ENCODE measurements around the gene HPSE2. TPM values are rescaled to one million over a fixed set of nuclear protein-coding genes. Genes with fewer than 3 reads are reported as not detected.

Gene HPSE2
- total RNA-seq, 1 experiment from 2014 or later: 0.03 TPM

GRCh38 chr10:98628206-98628605, 607.4 kb downstream of the HPSE2 start:
- in situ Hi-C loops (cut with HindIII; ENCODE audit: low pct_unique_long_range_greater_than_20kb, low sequenced_read_pairs): no loop called here
- DNase-seq (ENCODE audit: low read depth, low spot score): no peak

GRCh38 chr10:98627711-98628110, 607.9 kb downstream of the HPSE2 start:
- no peak for DNase-seq (ENCODE audit: low read depth, low spot score)
- in situ Hi-C loops (cut with HindIII; ENCODE audit: low pct_unique_long_range_greater_than_20kb, low sequenced_read_pairs): no loop called here

GRCh38 chr10:98624963-98625362, 610.7 kb downstream of the HPSE2 start:
- no peak for DNase-seq (ENCODE audit: low read depth, low spot score)

DNA sequence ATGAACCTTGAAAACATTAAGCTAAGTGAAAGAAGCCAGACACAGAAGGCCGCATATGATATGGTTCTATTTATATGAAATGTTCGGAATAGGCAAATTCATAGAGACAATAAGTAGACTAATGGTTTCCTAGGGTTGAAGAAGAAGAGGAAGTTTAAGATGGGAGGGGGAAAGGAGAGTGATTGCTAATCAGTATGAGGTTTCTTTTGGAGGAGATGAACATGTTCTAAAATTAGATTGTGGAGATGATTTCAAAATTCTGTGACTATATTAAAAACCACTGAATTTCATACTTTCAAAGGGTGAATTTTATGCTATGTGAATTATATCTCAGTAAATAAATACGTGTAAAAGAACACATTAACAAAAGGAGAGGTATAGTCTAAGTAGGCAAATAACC, 612.5 kb downstream of the HPSE2 start:
- in situ Hi-C loops (cut with HindIII; ENCODE audit: low pct_unique_long_range_greater_than_20kb, low sequenced_read_pairs): no loop called here
- DNase-seq (ENCODE audit: low read depth, low spot score): no peak

More at GRCh38 chr10:98624963-98625362, 610.7 kb downstream of the HPSE2 start:
- in situ Hi-C loops (cut with HindIII; ENCODE audit: low pct_unique_long_range_greater_than_20kb, low sequenced_read_pairs): no loop called here

DNA sequence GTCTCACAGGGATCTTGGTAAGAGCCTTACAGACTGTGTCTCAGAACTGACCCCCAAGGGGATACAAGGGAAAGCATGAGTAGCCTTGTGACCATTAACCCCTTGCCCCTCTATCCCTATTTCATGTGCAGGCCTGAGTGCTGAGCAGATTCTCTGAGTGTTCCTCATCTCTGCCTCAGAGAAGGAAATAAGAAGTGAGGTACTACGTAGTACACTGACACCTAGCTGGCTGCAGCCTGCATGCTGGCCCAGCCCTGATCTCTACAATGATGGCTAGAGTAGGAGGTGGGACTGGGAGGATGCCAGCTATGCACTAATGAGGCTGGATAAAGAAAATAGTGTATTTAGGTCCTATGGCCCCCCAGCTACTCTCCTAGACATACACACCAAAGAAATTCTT, 614.0 kb downstream of the HPSE2 start:
- in situ Hi-C loops (cut with HindIII; ENCODE audit: low pct_unique_long_range_greater_than_20kb, low sequenced_read_pairs): no loop called here
- no peak for DNase-seq (ENCODE audit: low read depth, low spot score)

GRCh38 chr10:98620503-98620902, 615.1 kb downstream of the HPSE2 start:
- DNase-seq (ENCODE audit: low read depth, low spot score): no peak
- in situ Hi-C loops (cut with HindIII; ENCODE audit: low pct_unique_long_range_greater_than_20kb, low sequenced_read_pairs): no loop called here

GRCh38 chr10:98619446-98619845, 616.2 kb downstream of the HPSE2 start:
- DNase-seq (ENCODE audit: low read depth, low spot score): no peak
- in situ Hi-C loops (cut with HindIII; ENCODE audit: low pct_unique_long_range_greater_than_20kb, low sequenced_read_pairs): no loop called here

- in situ Hi-C loops (cut with HindIII; ENCODE audit: low pct_unique_long_range_greater_than_20kb, low sequenced_read_pairs): no loop called here
- no peak for DNase-seq (ENCODE audit: low read depth, low spot score)
Observed at GRCh38 chr10:98617906-98618520, 617.6 kb downstream of the HPSE2 start.

GRCh38 chr10:98613446-98613845, 622.2 kb downstream of the HPSE2 start:
- in situ Hi-C loops (cut with HindIII; ENCODE audit: low pct_unique_long_range_greater_than_20kb, low sequenced_read_pairs): no loop called here

GRCh38 chr10:98611436-98611835, 624.2 kb downstream of the HPSE2 start:
- no peak for DNase-seq (ENCODE audit: low read depth, low spot score)
- in situ Hi-C loops (cut with HindIII; ENCODE audit: low pct_unique_long_range_greater_than_20kb, low sequenced_read_pairs): no loop called here

More at GRCh38 chr10:98613446-98613845, 622.2 kb downstream of the HPSE2 start:
- DNase-seq (ENCODE audit: low read depth, low spot score): no peak

DNA sequence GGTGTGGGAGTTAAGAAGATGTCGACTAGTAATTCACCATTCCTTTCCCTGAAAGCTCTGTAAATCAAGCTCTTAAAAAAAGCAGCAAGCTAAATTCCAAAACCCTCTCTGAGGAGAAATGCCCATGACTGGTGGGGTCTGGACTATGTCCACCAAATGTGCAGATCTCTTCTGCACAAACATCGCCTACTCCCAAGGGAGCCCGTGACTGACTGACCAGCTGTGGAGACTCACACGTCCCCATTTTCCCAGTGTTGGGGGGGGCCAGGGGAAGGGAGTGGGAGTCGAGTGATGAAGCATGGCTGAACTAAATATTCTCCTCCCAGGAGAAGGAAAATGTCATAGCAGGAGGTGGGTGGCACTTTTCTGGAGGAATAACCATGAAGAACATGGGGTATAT, 624.8 kb downstream of the HPSE2 start:
- in situ Hi-C loops (cut with HindIII; ENCODE audit: low pct_unique_long_range_greater_than_20kb, low sequenced_read_pairs): no loop called here
- DNase-seq (ENCODE audit: low read depth, low spot score): no peak

- in situ Hi-C loops (cut with HindIII; ENCODE audit: low pct_unique_long_range_greater_than_20kb, low sequenced_read_pairs): no loop called here
Observed at GRCh38 chr10:98610301-98610700, 625.4 kb downstream of the HPSE2 start.

GRCh38 chr10:98609265-98609664, 626.4 kb downstream of the HPSE2 start:
- no peak for DNase-seq (ENCODE audit: low read depth, low spot score)
- in situ Hi-C loops (cut with HindIII; ENCODE audit: low pct_unique_long_range_greater_than_20kb, low sequenced_read_pairs): no loop called here

More at GRCh38 chr10:98610301-98610700, 625.4 kb downstream of the HPSE2 start:
- no peak for DNase-seq (ENCODE audit: low read depth, low spot score)

DNA sequence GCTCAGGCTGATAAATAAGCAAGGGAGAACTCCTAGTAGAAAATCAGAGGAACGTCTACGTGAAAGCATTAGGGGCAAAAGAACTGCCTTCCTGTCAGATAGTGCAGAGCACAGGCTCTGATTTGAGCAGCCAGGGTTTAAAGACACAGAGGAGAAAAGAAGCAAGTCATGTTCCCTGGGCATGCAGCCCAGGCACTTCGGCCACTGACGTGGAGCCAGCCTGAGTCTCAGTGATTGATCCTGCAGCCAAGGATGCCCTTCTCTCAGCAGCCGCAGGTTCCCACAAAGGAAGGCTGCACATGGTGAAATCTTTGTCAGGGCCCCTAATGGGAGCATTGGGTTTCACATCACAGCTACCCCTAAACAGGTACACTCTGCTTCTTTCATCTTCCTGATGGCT, 627.2 kb downstream of the HPSE2 start:
- in situ Hi-C loops (cut with HindIII; ENCODE audit: low pct_unique_long_range_greater_than_20kb, low sequenced_read_pairs): no loop called here
- DNase-seq (ENCODE audit: low read depth, low spot score): no peak

DNA sequence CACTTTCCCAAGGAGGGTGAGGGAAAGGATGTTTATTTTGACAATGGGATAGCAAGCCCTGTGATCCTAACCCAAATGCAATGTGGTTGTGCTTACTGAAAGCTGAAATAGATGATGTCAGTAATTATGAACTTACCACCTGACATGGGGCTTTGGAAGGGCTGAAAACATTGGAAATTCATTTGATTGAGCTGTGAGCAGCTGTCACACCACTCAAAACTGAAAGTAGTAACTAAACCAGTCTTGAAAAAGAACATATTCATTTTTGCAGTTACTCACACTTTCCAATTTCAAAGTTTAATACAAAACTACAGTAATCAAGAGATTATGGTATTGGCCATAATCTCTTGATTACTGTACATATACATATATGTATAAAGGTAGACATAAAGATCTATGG, 633.4 kb downstream of the HPSE2 start:
- in situ Hi-C loops (cut with HindIII; ENCODE audit: low pct_unique_long_range_greater_than_20kb, low sequenced_read_pairs): no loop called here
- DNase-seq (ENCODE audit: low read depth, low spot score): no peak

DNA sequence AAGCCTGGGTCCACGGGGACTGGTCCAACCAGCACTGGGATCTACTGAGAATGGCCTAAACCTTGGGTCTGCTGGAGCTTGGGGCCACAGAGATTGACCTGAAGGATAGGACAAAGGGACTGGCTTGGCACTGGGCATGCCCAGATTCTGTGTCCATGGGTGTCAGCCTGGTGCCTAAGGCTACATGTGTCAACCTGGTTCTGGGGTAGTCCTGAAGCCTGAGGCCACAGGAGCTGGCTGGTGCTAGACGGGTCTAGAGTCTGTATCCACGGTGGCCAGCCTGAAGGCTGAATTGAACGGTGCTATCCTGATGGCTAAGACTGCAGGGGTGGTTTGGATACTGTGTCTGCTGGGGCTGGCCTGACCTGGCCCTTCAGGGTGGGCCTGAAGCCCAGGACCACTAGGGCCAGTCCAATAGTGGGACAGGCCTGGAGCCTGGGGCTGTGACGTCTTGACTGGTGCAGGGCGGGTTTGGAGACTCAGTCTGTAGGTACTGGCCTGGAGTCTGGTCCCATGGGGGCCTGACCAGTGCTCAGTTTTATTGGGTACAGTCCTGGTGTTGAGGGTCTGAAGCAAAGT, 636.5 kb downstream of the HPSE2 start:
- in situ Hi-C loops (cut with HindIII; ENCODE audit: low pct_unique_long_range_greater_than_20kb, low sequenced_read_pairs): no loop called here

GRCh38 chr10:98596404-98596803, 639.2 kb downstream of the HPSE2 start:
- in situ Hi-C loops (cut with HindIII; ENCODE audit: low pct_unique_long_range_greater_than_20kb, low sequenced_read_pairs): no loop called here
- DNase-seq (ENCODE audit: low read depth, low spot score): no peak

More for the DNA sequence above, 636.5 kb downstream of the HPSE2 start:
- DNase-seq (ENCODE audit: low read depth, low spot score): no peak

GRCh38 chr10:98589691-98590090, 646.0 kb downstream of the HPSE2 start:
- DNase-seq (ENCODE audit: low read depth, low spot score): no peak
- in situ Hi-C loops (cut with HindIII; ENCODE audit: low pct_unique_long_range_greater_than_20kb, low sequenced_read_pairs): no loop called here

DNA sequence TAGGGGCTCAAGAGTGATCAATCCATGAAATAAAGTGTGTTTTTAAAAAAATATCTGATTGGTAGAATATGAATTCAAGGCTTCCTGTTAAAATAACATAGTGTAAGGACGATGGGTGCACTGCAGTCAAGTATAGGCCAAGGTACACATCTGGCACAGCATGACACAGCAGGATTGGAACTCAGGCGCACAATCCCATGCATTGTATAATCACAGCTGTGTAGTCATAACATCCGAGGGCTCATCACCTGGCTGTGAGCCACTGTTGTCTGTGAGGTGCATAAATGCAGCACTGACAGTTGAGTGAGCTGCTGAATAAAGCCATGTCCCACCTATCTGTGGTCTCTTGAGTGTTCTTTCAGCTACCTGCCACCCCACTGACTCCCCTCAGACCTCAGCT, 646.6 kb downstream of the HPSE2 start:
- in situ Hi-C loops (cut with HindIII; ENCODE audit: low pct_unique_long_range_greater_than_20kb, low sequenced_read_pairs): no loop called here
- DNase-seq (ENCODE audit: low read depth, low spot score): peak; percentile 21
